Fibroblast of upper back skin (primary cell): ENCODE results near the gene SHPK.

Experiments used
- DNase-seq: peaks from one replicate; pipeline ENCODE4 v3.0.0-alpha.2; 2013

The SHPK gene

GRCh38 chr17:3626831-3627768 is 8.9 kb downstream of the SHPK start:
- DNase-seq: no peak

- DNase-seq: no peak
Measured at GRCh38 chr17:3622977-3623594, 13.0 kb downstream of the SHPK start.

GRCh38 chr17:3621146-3621720 is 14.8 kb downstream of the SHPK start:
- DNase-seq: no peak

GRCh38 chr17:3615160-3615870 is 20.7 kb downstream of the SHPK start:
- DNase-seq: no peak

- no peak for DNase-seq
Measured at GRCh38 chr17:3613124-3613523, 22.9 kb downstream of the SHPK start.

- DNase-seq: no peak
Measured at GRCh38 chr17:3610523-3610922, 25.5 kb downstream of the SHPK start.

- DNase-seq: no peak
Measured at GRCh38 chr17:3609689-3610088, 26.4 kb downstream of the SHPK start.

GRCh38 chr17:3603870-3604259 is 32.2 kb downstream of the SHPK start:
- no peak for DNase-seq

- peak; percentile 69 for DNase-seq
Measured at GRCh38 chr17:3603119-3603869, 32.8 kb downstream of the SHPK start.

- DNase-seq: no peak
Measured at GRCh38 chr17:3602499-3602898, 33.6 kb downstream of the SHPK start.

- no peak for DNase-seq
Measured at GRCh38 chr17:3600529-3601205, 35.4 kb downstream of the SHPK start.

GRCh38 chr17:3598078-3598477 is 38.0 kb downstream of the SHPK start:
- DNase-seq: no peak

GRCh38 chr17:3596804-3597464 is 39.1 kb downstream of the SHPK start:
- no peak for DNase-seq

GRCh38 chr17:3594976-3595375 is 41.1 kb downstream of the SHPK start:
- peak; percentile 69 for DNase-seq

GRCh38 chr17:3594051-3594800 is 41.8 kb downstream of the SHPK start:
- peak; percentile 95 for DNase-seq

- no peak for DNase-seq
Measured at GRCh38 chr17:3593384-3593783, 42.7 kb downstream of the SHPK start.

GRCh38 chr17:3592216-3592860 is 43.7 kb downstream of the SHPK start:
- DNase-seq: no peak

- no peak for DNase-seq
Measured at GRCh38 chr17:3590768-3591167, 45.3 kb downstream of the SHPK start.

- DNase-seq: no peak
Measured at GRCh38 chr17:3590231-3590630, 45.8 kb downstream of the SHPK start.

- DNase-seq: no peak
Measured at GRCh38 chr17:3589784-3590183, 46.3 kb downstream of the SHPK start.
